ENCODE data around the gene RXRA.

The RXRA gene

DNA sequence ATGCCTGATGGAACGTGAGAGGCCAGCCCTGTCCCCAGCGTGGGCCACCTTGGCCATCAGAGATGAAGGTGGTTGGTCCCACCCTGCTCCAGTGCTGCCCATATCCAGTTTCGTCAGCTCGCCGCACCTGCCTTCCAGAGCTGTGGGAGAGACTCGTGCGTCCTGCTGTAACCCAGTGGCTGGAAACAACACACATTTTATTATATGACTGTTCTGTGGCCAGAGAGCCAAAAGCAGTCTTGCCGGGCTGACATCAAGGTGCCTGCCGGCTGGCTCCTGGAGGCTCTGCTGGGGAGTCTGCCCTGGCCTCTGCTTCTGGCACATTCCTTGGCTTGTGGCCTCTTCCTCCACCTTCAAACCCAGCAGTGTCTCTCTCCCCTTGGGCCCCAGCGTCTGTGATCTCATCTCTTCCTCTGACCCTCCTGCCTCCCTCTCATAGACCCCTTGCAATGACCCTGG, 94.7 kb downstream of the RXRA start:
- no peak for FAIRE-seq

- FAIRE-seq: no peak
Observed at GRCh38 chr9:134421888-134422287, 95.6 kb downstream of the RXRA start.

DNA sequence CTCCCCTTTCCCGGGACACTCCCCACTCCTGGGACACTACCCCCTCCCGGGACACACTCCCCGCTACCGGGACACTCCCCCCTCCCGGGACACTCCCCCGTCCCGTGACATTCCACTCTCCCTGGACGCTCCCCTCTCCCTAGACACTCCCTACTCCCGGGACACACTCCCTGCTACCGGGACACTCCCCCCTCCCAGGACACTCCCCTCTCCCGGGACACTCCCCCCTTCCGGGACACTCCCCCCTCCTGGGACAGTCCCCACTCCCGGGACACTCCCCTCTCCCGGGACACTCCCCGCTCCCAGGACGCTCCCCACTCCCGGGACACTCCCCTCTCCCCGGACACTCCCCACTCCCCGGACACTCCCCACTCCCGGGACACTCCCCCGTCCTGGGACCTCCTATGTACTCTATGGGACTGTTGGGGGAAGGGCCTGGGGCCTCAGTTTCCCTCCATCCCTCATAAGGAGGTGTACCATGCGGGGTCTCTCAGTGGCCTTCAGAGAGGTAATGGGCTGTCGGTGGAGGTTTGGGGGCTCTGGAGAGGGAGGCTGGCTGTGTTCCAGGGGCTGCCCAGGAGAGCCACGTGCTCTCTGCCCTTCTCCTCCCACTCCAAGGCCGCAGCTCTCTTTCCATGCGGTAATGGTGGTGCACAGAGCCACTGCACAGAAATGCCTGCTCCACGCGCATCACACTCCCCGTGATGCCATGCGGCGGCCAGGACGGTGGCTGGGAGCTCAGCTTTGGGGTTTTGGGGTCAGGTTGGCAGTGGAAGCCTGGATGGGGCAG, 96.2 kb downstream of the RXRA start:
- no peak for FAIRE-seq

DNA sequence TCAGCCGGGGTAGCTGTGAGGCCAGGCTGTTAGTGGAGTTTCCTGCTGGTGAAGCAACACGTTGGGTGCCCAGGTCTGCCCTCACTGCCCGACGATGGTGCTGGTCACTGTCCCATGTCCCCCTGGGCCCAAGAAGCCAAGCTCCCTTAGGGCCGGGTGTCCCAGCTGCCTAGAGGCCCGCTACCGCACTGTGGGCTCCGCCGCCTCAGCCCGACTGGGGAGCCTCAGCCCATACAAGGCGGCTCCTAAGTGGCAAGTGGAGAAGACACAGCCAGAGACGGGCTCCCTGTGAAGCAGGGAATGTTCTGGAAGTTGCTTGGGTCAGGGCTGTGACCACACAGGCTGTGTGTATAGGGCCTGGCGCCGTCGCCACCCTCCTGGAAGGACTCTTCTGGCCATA, 96.9 kb downstream of the RXRA start:
- no peak for FAIRE-seq

GRCh38 chr9:134423749-134424148, 97.5 kb downstream of the RXRA start:
- no peak for FAIRE-seq

GRCh38 chr9:134424818-134425217, 98.6 kb downstream of the RXRA start:
- FAIRE-seq: no peak

DNA sequence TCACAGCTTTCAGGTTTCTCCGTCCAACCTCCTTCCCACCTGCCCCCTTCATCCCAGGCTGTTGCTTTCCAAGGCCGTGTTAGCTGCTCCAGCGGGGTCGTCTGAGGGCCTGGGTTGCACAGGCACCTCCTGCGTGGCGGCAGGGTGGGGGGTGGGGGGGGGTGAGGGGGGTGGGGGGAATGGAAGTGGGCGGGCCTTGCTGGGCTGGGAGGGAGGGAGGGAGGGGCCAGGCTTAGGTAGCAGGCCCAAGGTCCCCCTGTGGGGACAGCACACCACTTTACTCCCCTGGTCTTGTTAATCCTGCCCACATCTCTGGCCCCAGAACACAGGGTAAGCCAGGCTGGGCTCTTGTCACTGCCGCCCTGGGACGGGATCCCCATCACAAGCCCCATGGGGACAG, 99.1 kb downstream of the RXRA start:
- FAIRE-seq: no peak

- FAIRE-seq: no peak
Observed at GRCh38 chr9:134425812-134426211, 99.6 kb downstream of the RXRA start.

DNA sequence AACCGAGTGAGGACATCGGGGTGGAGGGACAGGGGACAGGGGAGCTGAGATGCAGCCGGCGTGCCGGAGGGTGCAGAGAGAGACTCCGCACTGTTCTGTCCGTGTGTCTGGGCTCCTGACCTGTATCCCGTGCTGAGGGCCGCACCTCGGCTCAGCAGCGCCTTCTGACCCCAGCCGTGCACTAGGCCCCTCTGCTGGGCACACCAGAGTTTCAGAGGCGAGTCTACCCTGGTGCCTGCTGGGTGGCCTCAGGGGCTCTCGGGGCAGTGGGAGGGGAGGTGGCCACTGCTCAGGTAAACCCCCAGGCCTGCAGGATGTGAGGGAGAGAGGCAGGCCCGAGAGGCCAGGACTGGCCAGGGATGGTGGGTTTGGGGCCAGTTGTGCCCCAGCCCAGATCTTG, 100.2 kb downstream of the RXRA start:
- no peak for FAIRE-seq

- FAIRE-seq: no peak
Observed at GRCh38 chr9:134427153-134427782, 101.0 kb downstream of the RXRA start.

GRCh38 chr9:134428559-134428958, 102.3 kb downstream of the RXRA start:
- FAIRE-seq: no peak

GRCh38 chr9:134429007-134429406, 102.8 kb downstream of the RXRA start:
- FAIRE-seq: no peak

DNA sequence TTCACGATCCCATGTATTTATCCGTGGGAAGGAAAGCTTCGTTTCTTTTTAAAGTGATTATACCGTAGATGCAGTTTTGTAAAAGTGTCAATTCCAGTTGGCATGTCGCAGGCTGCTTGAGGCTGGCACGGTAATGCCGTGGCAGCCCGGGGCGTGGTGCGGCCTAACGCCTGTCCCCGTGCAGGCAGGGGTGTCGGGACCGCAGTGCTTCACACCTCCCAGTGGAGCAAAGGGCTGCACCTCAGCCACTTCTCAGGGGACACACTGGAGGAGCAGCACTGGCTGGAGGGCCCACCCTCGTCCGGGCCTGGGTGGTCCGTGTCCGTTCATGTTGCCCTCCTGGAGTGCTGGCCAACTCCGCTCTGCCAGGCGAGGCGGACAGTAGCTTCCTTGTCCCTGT, 103.2 kb downstream of the RXRA start:
- no peak for FAIRE-seq

DNA sequence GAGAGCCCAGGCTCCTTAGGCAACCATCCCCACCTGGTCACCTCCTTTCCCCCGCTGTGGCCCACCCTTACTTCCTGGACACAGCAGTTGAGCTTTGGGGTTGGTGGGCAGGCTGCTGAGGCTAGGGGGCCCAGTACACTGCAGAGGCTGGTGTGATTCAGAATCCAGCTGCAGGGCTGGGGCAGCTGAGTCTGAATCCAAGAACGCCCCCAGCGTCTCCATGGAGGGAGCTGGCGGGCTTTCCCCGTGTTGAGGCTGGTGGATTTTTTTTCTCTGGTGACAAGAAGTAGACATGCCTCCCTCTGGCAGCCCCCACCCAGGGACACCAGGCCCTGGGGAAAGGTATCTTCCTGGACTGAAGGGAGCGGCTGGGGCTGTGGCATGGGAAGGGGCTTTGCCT, 104.8 kb downstream of the RXRA start:
- FAIRE-seq: no peak

GRCh38 chr9:134431626-134432025, 105.4 kb downstream of the RXRA start:
- no peak for FAIRE-seq

DNA sequence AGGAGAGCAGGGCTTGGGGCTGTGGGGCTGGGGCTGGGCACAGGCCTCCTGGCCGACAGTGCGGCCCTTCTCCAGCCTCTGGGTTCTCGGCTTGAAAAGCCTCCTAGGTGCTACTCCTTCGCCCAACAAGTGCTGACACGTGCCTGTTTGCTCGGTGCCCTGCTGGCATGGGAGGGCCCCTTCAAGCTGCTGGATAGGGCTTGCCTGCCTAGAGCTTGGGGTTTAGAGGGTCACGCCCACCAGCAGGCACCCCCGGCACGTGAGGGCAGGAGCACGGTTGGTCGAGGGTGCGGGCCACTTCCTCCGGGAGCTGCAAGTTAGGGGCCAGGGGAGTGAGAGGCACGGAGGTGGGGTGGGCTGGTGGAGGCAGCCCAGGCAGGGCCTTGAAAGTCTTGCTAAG, 106.2 kb downstream of the RXRA start:
- no peak for FAIRE-seq

DNA sequence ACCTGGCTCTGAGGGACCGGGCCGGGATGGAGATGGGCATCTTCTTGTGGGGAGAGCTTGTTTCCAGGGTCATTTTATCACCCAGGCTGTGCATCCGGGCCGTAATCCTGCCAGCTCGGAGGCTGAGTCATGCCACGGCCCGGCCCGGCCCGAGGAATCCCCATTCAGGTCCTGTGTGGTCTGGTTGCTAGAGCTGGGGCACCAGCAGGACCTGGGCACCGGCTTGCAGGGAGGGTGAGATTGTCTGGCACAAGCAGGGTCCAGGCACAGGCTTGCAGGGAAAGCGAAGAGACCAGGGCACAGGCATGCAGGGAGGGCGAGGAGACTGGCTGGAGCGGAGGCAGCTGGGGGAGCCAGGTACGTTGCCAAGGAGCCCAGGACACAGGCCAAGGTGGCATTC, 106.8 kb downstream of the RXRA start:
- no peak for FAIRE-seq

GRCh38 chr9:134433909-134434882, 107.9 kb downstream of the RXRA start:
- no peak for FAIRE-seq

DNA sequence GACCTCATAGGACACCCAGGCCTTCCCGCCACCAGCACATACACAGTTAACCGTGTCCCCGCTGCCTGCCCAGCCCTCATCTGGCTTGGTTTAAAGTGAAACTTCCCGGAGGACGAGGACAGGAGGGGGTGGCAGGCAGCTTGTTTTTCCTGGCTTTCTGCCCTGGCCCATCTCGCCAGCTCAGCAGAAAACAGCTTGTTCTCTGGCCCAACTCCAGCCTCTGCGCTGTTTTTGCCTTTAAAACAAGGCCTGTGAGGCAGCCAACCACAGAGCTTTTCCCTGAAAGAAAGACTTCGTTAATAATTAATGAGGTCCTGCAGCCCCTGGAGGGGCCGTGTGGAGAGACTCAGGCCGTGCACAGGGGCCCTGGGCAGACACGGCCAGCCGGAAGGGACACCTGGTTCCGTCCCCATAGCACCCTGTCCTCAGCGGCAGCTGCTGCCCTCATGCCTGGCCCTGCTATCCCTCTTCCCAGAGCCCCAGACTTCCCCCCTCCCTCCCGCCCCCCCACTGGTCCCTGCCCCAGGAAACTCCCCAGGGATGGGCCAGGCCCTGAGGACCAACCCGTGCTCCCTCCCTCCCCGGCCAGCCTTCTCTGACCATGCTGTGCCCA, 108.7 kb downstream of the RXRA start:
- peak; percentile 99 for FAIRE-seq

DNA sequence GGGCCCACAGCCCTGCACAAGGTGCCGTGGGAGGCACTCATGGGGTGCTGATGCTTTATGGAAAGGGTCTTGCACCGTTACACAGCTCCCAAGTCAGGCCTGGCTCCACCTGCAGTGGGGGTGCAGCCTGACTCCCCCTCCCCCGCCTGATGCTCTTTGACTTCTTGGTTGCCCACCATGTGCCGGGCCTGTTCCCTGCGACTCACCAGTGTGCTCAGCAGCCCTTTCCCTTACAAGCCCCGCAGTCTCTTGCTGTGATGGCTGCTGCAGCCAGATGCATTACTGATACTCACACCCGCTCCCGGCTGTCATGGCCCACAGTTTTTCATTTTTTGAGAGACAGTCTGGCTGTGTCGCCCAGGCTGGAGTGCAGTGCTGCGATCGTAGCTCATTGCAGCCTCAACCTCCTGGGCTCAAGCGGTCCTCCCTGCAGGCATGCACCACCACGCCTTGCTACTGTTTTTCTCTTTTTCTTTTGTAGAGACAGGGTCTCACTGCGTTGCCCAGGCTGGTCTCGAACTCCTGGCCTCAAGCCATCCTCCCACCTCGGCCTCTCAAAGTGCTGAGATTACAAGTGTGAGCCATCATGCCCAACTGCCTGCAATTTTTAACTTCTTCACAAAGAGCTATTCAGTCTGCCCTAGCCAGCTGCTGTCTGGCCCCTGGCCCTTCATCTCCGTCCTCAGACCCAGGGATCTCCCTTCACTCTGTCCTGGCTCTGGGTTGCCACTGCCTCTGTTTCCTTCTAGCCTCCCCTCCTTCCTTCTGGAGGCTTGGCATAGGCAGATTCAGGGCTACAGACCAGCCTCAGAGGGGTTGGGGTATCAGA, 109.5 kb downstream of the RXRA start:
- no peak for FAIRE-seq

- no peak for FAIRE-seq
Observed at GRCh38 chr9:134436379-134436762, 110.1 kb downstream of the RXRA start.

DNA sequence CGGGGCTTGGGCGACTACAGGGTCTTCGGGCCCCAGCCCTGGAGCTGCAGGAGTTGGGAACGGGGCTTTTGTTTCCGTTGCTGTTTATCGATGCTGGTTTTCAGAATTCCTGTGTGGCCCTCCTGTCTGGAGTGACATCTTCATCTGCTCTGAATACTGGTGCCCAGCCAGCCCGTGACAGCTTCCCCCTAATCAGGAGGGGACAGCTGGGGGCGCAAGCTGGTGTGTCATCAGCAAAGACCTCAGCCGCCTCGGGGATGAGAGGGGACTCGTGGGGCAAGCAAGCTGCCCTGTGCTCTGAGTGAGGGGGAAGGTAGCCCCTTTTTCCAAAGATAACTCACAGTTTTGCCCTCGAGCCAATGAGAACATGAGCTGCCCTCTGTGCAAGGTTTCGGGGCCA, 110.7 kb downstream of the RXRA start:
- no peak for FAIRE-seq
